Neural progenitor cell (in vitro differentiated cells): ENCODE results near the gene ATF6. TPM values are rescaled to one million over a fixed set of nuclear protein-coding genes. Genes with fewer than 3 reads are reported as not detected.
A peak's percentile ranks its signal among the peaks of the same experiment; 100 is the strongest.

Source experiments
- DNase-seq: peaks from one replicate; pipeline ENCODE4 v3.0.0-alpha.2; 2016; ENCODE audit warnings: low spot score
- H2AFZ ChIP-seq: fragments of 200-600 bp; sonication (generic); replicated peaks from 2 replicates; pipeline ENCODE4 v1.6.1; 2016; ENCODE audit warnings: antibody characterized with exemption
- H3F3A ChIP-seq: fragments of 200-600 bp; sonication (generic); 2 replicates; pipeline ENCODE4 v1.6.1; 2016; ENCODE audit warnings: antibody characterized with exemption, low read depth
- H3K27ac ChIP-seq: fragments of 200-600 bp; sonication (generic); 2 replicates; pipeline ENCODE4 v1.5.1; 2016; ENCODE audit warnings: mild to moderate bottlenecking
- H3K27me3 ChIP-seq: fragments of 200-600 bp; sonication (generic); 2 replicates; pipeline ENCODE4 v1.6.1; 2016; ENCODE audit warnings: mild to moderate bottlenecking, moderate library complexity
- H3K36me3 ChIP-seq: fragments of 200-600 bp; sonication (generic); 2 replicates; pipeline ENCODE4 v1.5.1; 2016
- H3K4me1 ChIP-seq: fragments of 200-600 bp; sonication (generic); 2 replicates; pipeline ENCODE4 v1.6.1; 2016; ENCODE audit warnings: mixed run types
- H3K4me2 ChIP-seq: fragments of 200-600 bp; sonication (generic); 2 replicates; pipeline ENCODE4 v1.6.1; 2016
- H3K4me3 ChIP-seq: fragments of 200-600 bp; sonication (generic); 2 replicates; pipeline ENCODE4 v1.5.1; 2016
- H3K79me2 ChIP-seq: fragments of 200-600 bp; sonication (generic); 2 replicates; pipeline ENCODE4 v1.6.1; 2016; ENCODE audit warnings: low read depth
- H3K9ac ChIP-seq: fragments of 200-600 bp; sonication (generic); 2 replicates; pipeline ENCODE4 v1.6.1; 2016
- H3K9me3 ChIP-seq: fragments of 200-600 bp; sonication (generic); 2 replicates; pipeline ENCODE4 v1.5.1; 2016; ENCODE audit warnings: low read depth
- H4K20me1 ChIP-seq: fragments of 200-600 bp; sonication (generic); 2 replicates; pipeline ENCODE4 v1.6.1; 2016; ENCODE audit warnings: low read depth
- H3K27ac Mint-ChIP-seq: 3 replicates; pipeline ENCODE4 v1.8.0; 2021; ENCODE audit warnings: mixed read lengths
- H3K27me3 Mint-ChIP-seq: 2 replicates; pipeline ENCODE4 v1.8.0; 2022; ENCODE audit warnings: low read depth, mild to moderate bottlenecking, inconsistent platforms, moderate library complexity, mixed read lengths; ENCODE audit not compliant: insufficient read depth
- H3K36me3 Mint-ChIP-seq: 3 replicates; pipeline ENCODE4 v1.8.0; 2021; ENCODE audit warnings: mixed read lengths
- H3K4me1 Mint-ChIP-seq: 3 replicates; pipeline ENCODE4 v1.8.0; 2021; ENCODE audit warnings: mixed read lengths
- H3K4me3 Mint-ChIP-seq: 3 replicates; pipeline ENCODE4 v1.8.0; 2021; ENCODE audit warnings: mild to moderate bottlenecking, moderate library complexity, mixed read lengths
- H3K9me3 Mint-ChIP-seq: 3 replicates; pipeline ENCODE4 v1.8.0; 2020; ENCODE audit warnings: mixed read lengths
- CTCF ChIP-seq: fragments of 200-600 bp; sonication (generic); IDR thresholded peaks from 2 replicates; pipeline ENCODE4 v1.5.1; 2017; ENCODE audit warnings: antibody characterized with exemption, mild to moderate bottlenecking
- EZH2 ChIP-seq: fragments of 200-600 bp; sonication (generic); IDR thresholded peaks from 2 replicates; pipeline ENCODE4 v1.6.1; 2017; ENCODE audit warnings: antibody characterized with exemption, mild to moderate bottlenecking, moderate library complexity
- EZH2phosphoT487 ChIP-seq: fragments of 200-600 bp; sonication (generic); IDR thresholded peaks from 2 replicates; pipeline ENCODE4 v1.6.1; 2017; ENCODE audit warnings: antibody characterized with exemption
- total RNA-seq: library from RNA; depleted of rRNA; stranded (reverse); fragments of >200 nt; gene quantifications from 2 replicates; pipeline ENCODE4 v1.2.3, GENCODE V29; 2015; ENCODE audit warnings: low replicate concordance

ATF6 gene
- total RNA-seq, 1 donor from 2014 or later = 31.7 TPM

DNA sequence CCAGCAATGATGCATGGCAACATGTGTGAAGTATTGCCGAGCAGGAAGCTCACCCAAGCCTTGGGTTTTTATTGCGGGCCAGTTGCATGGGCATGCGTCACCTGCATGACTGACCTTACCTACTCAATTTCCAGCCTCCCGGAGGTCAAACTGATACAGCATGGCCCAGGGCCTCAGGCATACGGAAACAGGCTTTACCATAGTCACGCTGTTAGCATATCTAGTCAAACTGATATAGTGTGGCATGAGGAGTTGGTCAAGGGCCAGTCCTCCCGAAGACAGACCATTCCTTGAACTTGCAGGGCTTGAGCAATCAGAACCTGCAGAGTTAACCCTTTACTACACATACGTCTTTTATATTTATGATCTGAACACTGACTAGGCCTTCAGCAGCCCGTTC is 22.9 kb upstream of the ATF6 start:
- Histone ChIP-seq H3K4me3 (no peak overlapping the region), H3K27ac (no peak overlapping the region), H3K79me2 (no peaks in the 10 kb centered on the region), H3K4me1 (no peaks in the 10 kb centered on the region), H3K9ac (no peak overlapping the region), H3K27me3 (peaks cover 8% of the 10 kb centered on the region), H3K9me3 (no peaks in the 10 kb centered on the region), H3F3A (no peaks in the 10 kb centered on the region), H3K4me2 (no peak overlapping the region), H4K20me1 (no peaks in the 10 kb centered on the region), H2AFZ (no peak overlapping the region), H3K36me3 (no peaks in the 10 kb centered on the region)
- Mint-ChIP-seq H3K9me3 (no peaks in the 10 kb centered on the region), H3K36me3 (no peaks in the 10 kb centered on the region), H3K4me1 (peaks cover 8% of the 10 kb centered on the region), H3K4me3 (no peak overlapping the region), H3K27ac (no peak overlapping the region), H3K27me3 (peaks cover 12% of the 10 kb centered on the region)
- TF ChIP-seq CTCF = no peak
- TF ChIP-seq EZH2phosphoT487 = no peak
- TF ChIP-seq EZH2 = no peak
- DNase-seq = no peak

- Mint-ChIP-seq H3K27ac (no peak overlapping the region), H3K27me3 (peaks cover 7% of the 10 kb centered on the region), H3K4me1 (peaks cover 28% of the 10 kb centered on the region), H3K36me3 (peaks cover 9% of the 10 kb centered on the region), H3K9me3 (no peaks in the 10 kb centered on the region), H3K4me3 (no peak overlapping the region)
- Histone ChIP-seq H3K27me3 (peaks cover 8% of the 10 kb centered on the region), H3F3A (peaks cover 15% of the 10 kb centered on the region), H3K4me1 (peaks cover 8% of the 10 kb centered on the region), H3K4me3 (no peak overlapping the region), H3K79me2 (peaks cover 21% of the 10 kb centered on the region), H4K20me1 (peaks cover 14% of the 10 kb centered on the region), H3K9me3 (no peaks in the 10 kb centered on the region), H3K4me2 (no peak overlapping the region), H3K36me3 (peaks cover 10% of the 10 kb centered on the region), H3K27ac (no peak overlapping the region), H2AFZ (no peak overlapping the region), H3K9ac (no peak overlapping the region)
- TF ChIP-seq CTCF (no peak), EZH2phosphoT487 (no peak), EZH2 (no peak)
- DNase-seq = no peak
Observed at GRCh38 chr1:161747801-161748200, 18.3 kb upstream of the ATF6 start.

- peak within 1 kb of the TSS; percentile 96 for H3K27ac Mint-ChIP-seq
Observed at GRCh38 chr1:161749509-161750407, 16.4 kb upstream of the ATF6 start, which contains the start of gene DUSP12. TSS of gene DUSP12 (plus strand) at chr1:161749786. CDS start at chr1:161749802, 16 bp downstream.

More at GRCh38 chr1:161749509-161750407, 16.4 kb upstream of the ATF6 start, which contains the start of gene DUSP12:
- Mint-ChIP-seq H3K36me3 (peaks cover 22% of the 10 kb centered on the region), H3K9me3 (peaks cover 2% of the 10 kb centered on the region), H3K4me1 (peaks cover 21% of the 10 kb centered on the region), H3K27me3 (peaks cover 7% of the 10 kb centered on the region), H3K4me3 (peak within 1 kb of the TSS; percentile 99)
- peaks cover 25% of the 10 kb centered on the region for H3K36me3 ChIP-seq
- H3K27ac ChIP-seq = peak within 1 kb of the TSS; percentile 93
- peak within 1 kb of the TSS; percentile 61 for H3K4me2 ChIP-seq
- peaks cover 21% of the 10 kb centered on the region for H3K79me2 ChIP-seq
- H3K27me3 ChIP-seq = peaks cover 8% of the 10 kb centered on the region
- peak; percentile 97 for DNase-seq
- H3K9me3 ChIP-seq = no peaks in the 10 kb centered on the region
- H2AFZ ChIP-seq = peak within 1 kb of the TSS; percentile 66
- peaks cover 8% of the 10 kb centered on the region for H3K4me1 ChIP-seq
- H4K20me1 ChIP-seq = peaks cover 16% of the 10 kb centered on the region
- peaks cover 15% of the 10 kb centered on the region for H3F3A ChIP-seq
- no peak for TF ChIP-seq EZH2
- peak; percentile 5 for TF ChIP-seq EZH2phosphoT487
- peak; percentile 28 for TF ChIP-seq CTCF
- peak within 1 kb of the TSS; percentile 63 for H3K9ac ChIP-seq
- peak within 1 kb of the TSS; percentile 64 for H3K4me3 ChIP-seq
